H9 (cell line): ENCODE results near the gene VPS45. TPM values are rescaled to one million over a fixed set of nuclear protein-coding genes. Genes with fewer than 3 reads are reported as not detected.

Source experiments
- DNase-seq: peaks from one replicate; pipeline ENCODE4 v3.0.0-alpha.2; 2017
- H2AFZ ChIP-seq: one replicate; pipeline ENCODE4 v1.6.1; 2013; ENCODE audit warnings: mild to moderate bottlenecking, low read length, control low read depth, moderate library complexity
- H2AK5ac ChIP-seq: 2 replicates; pipeline ENCODE4 v1.6.1; 2013; ENCODE audit warnings: low read length, control low read depth, mixed read lengths; ENCODE audit not compliant: insufficient read length
- H2BK120ac ChIP-seq: one replicate; pipeline ENCODE4 v1.6.1; 2013; ENCODE audit warnings: low read depth, mild to moderate bottlenecking, low read length, control low read depth, inconsistent platforms; ENCODE audit not compliant: poor library complexity, severe bottlenecking
- H2BK12ac ChIP-seq: 2 replicates; pipeline ENCODE4 v1.6.1; 2013; ENCODE audit warnings: low read length, control low read depth, mixed read lengths, low read depth; ENCODE audit not compliant: insufficient read length
- H2BK15ac ChIP-seq: 2 replicates; pipeline ENCODE4 v1.6.1; 2013; ENCODE audit warnings: low read depth, low read length, control low read depth
- H2BK20ac ChIP-seq: one replicate; pipeline ENCODE4 v1.6.1; 2013; ENCODE audit warnings: low read depth, mild to moderate bottlenecking, low read length, control low read depth, inconsistent platforms; ENCODE audit not compliant: poor library complexity, severe bottlenecking
- H2BK5ac ChIP-seq: 2 replicates; pipeline ENCODE4 v1.6.1; 2013; ENCODE audit warnings: low read length, control low read depth, mixed read lengths; ENCODE audit not compliant: insufficient read length
- H3K14ac ChIP-seq: 2 replicates; pipeline ENCODE4 v1.6.1; 2013; ENCODE audit warnings: low read length, control low read depth; ENCODE audit not compliant: insufficient read depth
- H3K18ac ChIP-seq: 2 replicates; pipeline ENCODE4 v1.6.1; 2013; ENCODE audit warnings: low read depth, mild to moderate bottlenecking, mixed read lengths, low read length, control low read depth; ENCODE audit not compliant: insufficient read length
- H3K23ac ChIP-seq: 2 replicates; pipeline ENCODE4 v1.6.1; 2013; ENCODE audit warnings: low read length, control low read depth, mixed read lengths, low read depth; ENCODE audit not compliant: insufficient read length
- H3K23me2 ChIP-seq: 2 replicates; pipeline ENCODE4 v1.6.1; 2013; ENCODE audit warnings: low read depth, mild to moderate bottlenecking, mixed read lengths, low read length, control low read depth; ENCODE audit not compliant: insufficient read length, poor library complexity, severe bottlenecking
- H3K27ac ChIP-seq: 2 replicates; pipeline ENCODE4 v1.5.1; 2013; ENCODE audit warnings: low read length, control low read depth, mixed read lengths, low read depth; ENCODE audit not compliant: insufficient read length
- H3K27me3 ChIP-seq: 2 replicates; pipeline ENCODE4 v1.6.1; 2013; ENCODE audit warnings: low read length, control low read depth, inconsistent platforms; ENCODE audit not compliant: insufficient read depth
- H3K4ac ChIP-seq: 2 replicates; pipeline ENCODE4 v1.6.1; 2013; ENCODE audit warnings: low read depth, mild to moderate bottlenecking, control low read depth, inconsistent platforms, low read length, moderate library complexity
- H3K4me1 ChIP-seq: 2 replicates; pipeline ENCODE4 v1.6.1; 2013; ENCODE audit warnings: low read length, control low read depth, inconsistent platforms; ENCODE audit not compliant: insufficient read depth
- H3K4me2 ChIP-seq: 2 replicates; pipeline ENCODE4 v1.6.1; 2013; ENCODE audit warnings: low read length, control low read depth, mixed read lengths; ENCODE audit not compliant: insufficient read length, insufficient read depth
- H3K56ac ChIP-seq: 2 replicates; pipeline ENCODE4 v1.6.1; 2013; ENCODE audit warnings: low read depth, mild to moderate bottlenecking, mixed read lengths, low read length, control low read depth; ENCODE audit not compliant: insufficient read length
- H3K79me1 ChIP-seq: 2 replicates; pipeline ENCODE4 v1.6.1; 2013; ENCODE audit warnings: low read depth, mild to moderate bottlenecking, moderate library complexity, low read length, control low read depth, inconsistent platforms; ENCODE audit not compliant: insufficient read depth, poor library complexity, severe bottlenecking
- H3K79me2 ChIP-seq: 2 replicates; pipeline ENCODE4 v1.6.1; 2013; ENCODE audit warnings: low read length, control low read depth, inconsistent platforms; ENCODE audit not compliant: insufficient read depth
- H3K9ac ChIP-seq: 2 replicates; pipeline ENCODE4 v1.6.1; 2013; ENCODE audit warnings: low read length, control low read depth, mixed read lengths; ENCODE audit not compliant: insufficient read length; ENCODE audit errors: extremely low read depth
- H3K9me3 ChIP-seq: one replicate; pipeline ENCODE4 v1.6.1; 2013; ENCODE audit warnings: low read depth, low read length, inconsistent platforms; ENCODE audit not compliant: control insufficient read depth
- H3T11ph ChIP-seq: one replicate; pipeline ENCODE4 v1.6.1; 2013; ENCODE audit warnings: mild to moderate bottlenecking, low read length, control low read depth, inconsistent platforms
- H4K20me1 ChIP-seq: one replicate; pipeline ENCODE4 v1.6.1; 2013; ENCODE audit not compliant: control insufficient read depth, insufficient read length, insufficient read depth
- H4K5ac ChIP-seq: 2 replicates; pipeline ENCODE4 v1.6.1; 2013; ENCODE audit warnings: low read depth, mild to moderate bottlenecking, mixed read lengths, low read length, control low read depth; ENCODE audit not compliant: insufficient read length
- H4K8ac ChIP-seq: replicated peaks from 2 replicates; pipeline ENCODE4 v1.6.1; 2013; ENCODE audit warnings: low read length, control low read depth, mixed read lengths, low read depth; ENCODE audit not compliant: insufficient read length
- H4K91ac ChIP-seq: 2 replicates; pipeline ENCODE4 v1.6.1; 2013; ENCODE audit warnings: low read depth, mild to moderate bottlenecking, moderate library complexity, mixed read lengths, low read length, control low read depth; ENCODE audit not compliant: insufficient read length
- H3K27ac Mint-ChIP-seq, 3 experiments: 2 replicates in 2 of 3; 3 replicates in 1 of 3; pipeline ENCODE4 v1.8.0; 2020 to 2021; ENCODE audit warnings: mixed read lengths in 3 of 3, mild to moderate bottlenecking in 1 of 3, moderate library complexity in 1 of 3
- H3K27me3 Mint-ChIP-seq: 2 replicates; pipeline ENCODE4 v1.8.0; 2021; ENCODE audit warnings: low read depth, mild to moderate bottlenecking, moderate library complexity, mixed read lengths
- H3K36me3 Mint-ChIP-seq, 3 experiments: 2 replicates in 2 of 3; 3 replicates in 1 of 3; pipeline ENCODE4 v1.8.0; 2020 to 2021; ENCODE audit warnings: low read depth in 3 of 3, mixed read lengths in 3 of 3; ENCODE audit not compliant: insufficient read depth in 1 of 3
- H3K4me1 Mint-ChIP-seq, 2 experiments: 2 replicates each; pipeline ENCODE4 v1.8.0; 2020; ENCODE audit warnings: mixed read lengths in 2 of 2
- H3K4me3 Mint-ChIP-seq, 2 experiments: 2 replicates in 1 of 2; 3 replicates in 1 of 2; pipeline ENCODE4 v1.8.0; 2020 to 2021; ENCODE audit warnings: mild to moderate bottlenecking in 2 of 2, mixed read lengths in 2 of 2, moderate library complexity in 1 of 2
- H3K9me3 Mint-ChIP-seq, 2 experiments: 2 replicates in 1 of 2; 3 replicates in 1 of 2; pipeline ENCODE4 v1.8.0; 2020; ENCODE audit warnings: mild to moderate bottlenecking in 2 of 2, mixed read lengths in 2 of 2, moderate library complexity in 1 of 2
- WGBS: extraction: QIAGEN DNeasy Blood & Tissue Kit; methylation state at CpG from one replicate; pipeline ENCODE4 v1.1.7; 2013; ENCODE audit warnings: missing lambda C conversion rate, low lambda C conversion rate, mixed read lengths; ENCODE audit not compliant: insufficient read length; ENCODE audit errors: extremely low coverage; 5-methylcytosine and 5-hydroxymethylcytosine counted together
- total RNA-seq: library from RNA; stranded (reverse); gene quantifications from 2 replicates; pipeline ENCODE4 v1.2.1, GENCODE V29; 2021
- TF ChIP-seq, protein P1 (sequence below): fragments of 200-600 bp; sonication (generic); conservative IDR thresholded peaks from 3 replicates; pipeline ENCODE4 v1.8.0; 2021; ENCODE audit warnings: antibody characterized with exemption, mild to moderate bottlenecking

VPS45 gene
- total RNA-seq, 1 experiment from 2014 or later, result 31.8 TPM

DNA sequence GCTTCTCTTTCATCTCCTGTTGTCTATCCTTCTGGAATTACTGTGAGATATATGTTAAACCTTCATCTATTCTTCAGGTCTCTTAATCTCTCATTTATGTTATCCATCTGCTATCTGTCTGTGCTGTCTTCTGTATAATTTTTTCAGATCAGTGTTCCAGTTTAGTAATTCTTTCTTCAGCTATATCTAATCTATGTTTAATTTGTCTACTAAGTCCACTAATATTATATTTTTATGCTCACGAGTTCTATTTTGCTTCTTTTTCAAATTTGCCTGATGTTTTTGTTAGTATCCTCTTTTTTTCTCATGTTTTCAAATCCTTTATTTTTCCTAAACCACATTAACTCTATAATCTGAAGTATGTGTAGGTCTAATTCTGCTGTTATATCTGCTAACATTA, 47.5 kb downstream of the VPS45 start:
- WGBS, result no CpG with 5 or more reads among the region's 1 CpG
- H2AK5ac ChIP-seq, result no peak overlapping the region
- H2BK15ac ChIP-seq, result no peak overlapping the region
- H4K5ac ChIP-seq, result no peak overlapping the region
- H3K14ac ChIP-seq, result no peak overlapping the region
- no peak overlapping the region for H2BK120ac ChIP-seq
- no peak overlapping the region for H4K8ac ChIP-seq
- H3K36me3 Mint-ChIP-seq, result peaks cover 20 to 33% (median 28%) of the 10 kb centered on the region in 3 experiments
- no peak overlapping the region for H3K9ac ChIP-seq
- H2BK20ac ChIP-seq, result no peak overlapping the region
- H3K18ac ChIP-seq, result no peak overlapping the region
- H3K23ac ChIP-seq, result no peak overlapping the region
- H4K20me1 ChIP-seq, result no peaks in the 10 kb centered on the region
- no peak overlapping the region for H3K56ac ChIP-seq
- TF ChIP-seq, protein P1, sequence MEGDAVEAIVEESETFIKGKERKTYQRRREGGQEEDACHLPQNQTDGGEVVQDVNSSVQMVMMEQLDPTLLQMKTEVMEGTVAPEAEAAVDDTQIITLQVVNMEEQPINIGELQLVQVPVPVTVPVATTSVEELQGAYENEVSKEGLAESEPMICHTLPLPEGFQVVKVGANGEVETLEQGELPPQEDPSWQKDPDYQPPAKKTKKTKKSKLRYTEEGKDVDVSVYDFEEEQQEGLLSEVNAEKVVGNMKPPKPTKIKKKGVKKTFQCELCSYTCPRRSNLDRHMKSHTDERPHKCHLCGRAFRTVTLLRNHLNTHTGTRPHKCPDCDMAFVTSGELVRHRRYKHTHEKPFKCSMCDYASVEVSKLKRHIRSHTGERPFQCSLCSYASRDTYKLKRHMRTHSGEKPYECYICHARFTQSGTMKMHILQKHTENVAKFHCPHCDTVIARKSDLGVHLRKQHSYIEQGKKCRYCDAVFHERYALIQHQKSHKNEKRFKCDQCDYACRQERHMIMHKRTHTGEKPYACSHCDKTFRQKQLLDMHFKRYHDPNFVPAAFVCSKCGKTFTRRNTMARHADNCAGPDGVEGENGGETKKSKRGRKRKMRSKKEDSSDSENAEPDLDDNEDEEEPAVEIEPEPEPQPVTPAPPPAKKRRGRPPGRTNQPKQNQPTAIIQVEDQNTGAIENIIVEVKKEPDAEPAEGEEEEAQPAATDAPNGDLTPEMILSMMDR, result no peak
- no peak overlapping the region for H3T11ph ChIP-seq
- H3K23me2 ChIP-seq, result no peaks in the 10 kb centered on the region
- H3K4ac ChIP-seq, result no peak overlapping the region
- H3K27me3 ChIP-seq, result no peaks in the 10 kb centered on the region
- H4K91ac ChIP-seq, result no peak overlapping the region
- peaks cover 9 to 13% of the 10 kb centered on the region in 2 experiments for H3K9me3 Mint-ChIP-seq
- H3K4me1 Mint-ChIP-seq, result no peaks in the 10 kb centered on the region
- H2BK5ac ChIP-seq, result no peak overlapping the region
- H3K79me2 ChIP-seq, result no peaks in the 10 kb centered on the region; the same call in 1 of the 2 replicates
- H3K27ac Mint-ChIP-seq, result no peak overlapping the region
- no peak for DNase-seq
- no peak overlapping the region for H3K27ac ChIP-seq
- no peaks in the 10 kb centered on the region for H3K27me3 Mint-ChIP-seq
- H3K79me1 ChIP-seq, result no peaks in the 10 kb centered on the region
- H2BK12ac ChIP-seq, result no peak overlapping the region
- no peaks in the 10 kb centered on the region for H3K4me1 ChIP-seq
- H3K9me3 ChIP-seq, result no peaks in the 10 kb centered on the region
- no peak overlapping the region for H3K4me3 Mint-ChIP-seq
- no peak overlapping the region for H2AFZ ChIP-seq
- H3K4me2 ChIP-seq, result no peak overlapping the region
